Stomach (tissue), 4 donors: ENCODE measurements around the gene KLC4.

ENCODE experiments used
- EP300 ChIP-seq: sonication (generic); formaldehyde crosslinking; IDR thresholded peaks from one replicate; pipeline ENCODE4 v1.6.1; 2017; ENCODE audit warnings: antibody characterized with exemption
- POLR2A ChIP-seq, 4 donors: fragments of 450-650 bp; IDR thresholded peaks; one replicate each; pipeline ENCODE4 v1.6.1; 2016; ENCODE audit warnings: antibody characterized with exemption in 4 of 4, control low read depth in 2 of 4, mild to moderate bottlenecking in 1 of 4, moderate library complexity in 1 of 4
- POLR2AphosphoS5 ChIP-seq, 3 donors: sonication (generic); formaldehyde crosslinking; IDR thresholded peaks; one replicate each; pipeline ENCODE4 v1.6.1; 2016; ENCODE audit warnings: antibody characterized with exemption in 3 of 3
- TF ChIP-seq, protein P1 (sequence below), 7 experiments: fragments of 450-650 bp in 4 of 7; fragments of 200-600 bp in 3 of 7; sonication (generic) in 3 of 7; IDR thresholded peaks; one replicate each; pipeline ENCODE4 v1.5.1; 2016 to 2019; ENCODE audit warnings: antibody characterized with exemption in 7 of 7, control low read depth in 2 of 7, mild to moderate bottlenecking in 1 of 7

DNA sequence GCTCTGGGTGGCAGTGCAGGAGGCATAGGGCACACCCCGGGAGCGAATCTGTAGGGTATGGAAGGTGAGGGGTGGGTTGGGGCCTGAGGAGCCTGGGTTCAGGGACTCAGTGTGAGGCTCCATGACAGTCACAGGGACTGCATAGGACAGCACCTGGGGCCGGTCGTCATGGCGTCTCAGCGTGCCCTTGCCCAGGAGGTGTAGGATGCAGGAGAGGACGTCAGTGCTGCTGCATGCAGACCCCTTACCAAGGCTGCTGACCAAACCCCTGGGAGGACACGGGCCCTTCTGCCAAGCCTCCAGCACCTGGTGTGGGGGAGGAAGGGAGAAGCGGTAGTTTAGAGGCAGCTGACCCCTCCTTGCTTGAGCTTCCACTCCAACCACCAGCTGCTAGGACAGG lies 21.7 kb upstream of the KLC4 start:
- TF ChIP-seq POLR2AphosphoS5 (IDR thresholded peaks at IDR 0.05) (no peak), POLR2A (IDR thresholded peaks at IDR 0.05) (no peak), EP300 (no peak)
- TF ChIP-seq, protein P1, sequence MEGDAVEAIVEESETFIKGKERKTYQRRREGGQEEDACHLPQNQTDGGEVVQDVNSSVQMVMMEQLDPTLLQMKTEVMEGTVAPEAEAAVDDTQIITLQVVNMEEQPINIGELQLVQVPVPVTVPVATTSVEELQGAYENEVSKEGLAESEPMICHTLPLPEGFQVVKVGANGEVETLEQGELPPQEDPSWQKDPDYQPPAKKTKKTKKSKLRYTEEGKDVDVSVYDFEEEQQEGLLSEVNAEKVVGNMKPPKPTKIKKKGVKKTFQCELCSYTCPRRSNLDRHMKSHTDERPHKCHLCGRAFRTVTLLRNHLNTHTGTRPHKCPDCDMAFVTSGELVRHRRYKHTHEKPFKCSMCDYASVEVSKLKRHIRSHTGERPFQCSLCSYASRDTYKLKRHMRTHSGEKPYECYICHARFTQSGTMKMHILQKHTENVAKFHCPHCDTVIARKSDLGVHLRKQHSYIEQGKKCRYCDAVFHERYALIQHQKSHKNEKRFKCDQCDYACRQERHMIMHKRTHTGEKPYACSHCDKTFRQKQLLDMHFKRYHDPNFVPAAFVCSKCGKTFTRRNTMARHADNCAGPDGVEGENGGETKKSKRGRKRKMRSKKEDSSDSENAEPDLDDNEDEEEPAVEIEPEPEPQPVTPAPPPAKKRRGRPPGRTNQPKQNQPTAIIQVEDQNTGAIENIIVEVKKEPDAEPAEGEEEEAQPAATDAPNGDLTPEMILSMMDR (IDR thresholded peaks at IDR 0.05), result no peak
